HFF-Myc (cell line): ENCODE data around the gene AFF2.

Experiments used
- DNase-seq: peaks from one replicate; pipeline ENCODE4 v3.0.0-alpha.2; 2011; ENCODE audit warnings: low read depth; ENCODE audit errors: extremely low read depth
- H3K4me3 ChIP-seq: replicated peaks from 2 replicates; pipeline ENCODE4 v1.5.1; 2011; ENCODE audit warnings: low read depth, mild to moderate bottlenecking, control low read depth, low read length
- CTCF ChIP-seq: IDR thresholded peaks from 2 replicates; pipeline ENCODE4 v1.5.1; 2012; ENCODE audit warnings: mild to moderate bottlenecking, low read depth, low read length, control low read depth; ENCODE audit errors: missing control alignments

The AFF2 gene

GRCh38 chrX:148784856-148785255 lies 284.4 kb downstream of the AFF2 start:
- no peak for DNase-seq
- no peak overlapping the region for H3K4me3 ChIP-seq
- TF ChIP-seq CTCF: no peak

DNA sequence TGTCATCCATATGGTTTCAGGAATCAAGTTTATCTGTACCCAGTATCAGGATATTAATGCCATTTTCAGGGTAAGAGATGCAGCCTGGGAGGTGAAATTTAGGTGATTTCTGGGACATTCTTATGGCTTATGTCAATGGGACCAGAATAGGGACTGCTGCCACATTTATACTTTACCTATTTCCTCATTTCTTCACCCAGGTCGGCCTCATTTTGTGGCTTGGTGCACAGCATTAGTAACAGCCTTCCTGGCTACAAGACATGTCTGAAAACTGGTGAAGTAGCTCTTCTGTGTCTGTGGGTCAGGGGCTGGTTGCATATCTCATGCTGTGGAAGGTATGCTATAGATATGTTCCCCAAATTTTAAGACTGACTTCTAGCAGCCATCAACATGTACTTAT lies 284.8 kb downstream of the AFF2 start:
- TF ChIP-seq CTCF: no peak
- no peak for DNase-seq
- H3K4me3 ChIP-seq: no peak overlapping the region

GRCh38 chrX:148788449-148788848 lies 288.0 kb downstream of the AFF2 start:
- TF ChIP-seq CTCF: no peak
- no peak overlapping the region for H3K4me3 ChIP-seq
- no peak for DNase-seq

DNA sequence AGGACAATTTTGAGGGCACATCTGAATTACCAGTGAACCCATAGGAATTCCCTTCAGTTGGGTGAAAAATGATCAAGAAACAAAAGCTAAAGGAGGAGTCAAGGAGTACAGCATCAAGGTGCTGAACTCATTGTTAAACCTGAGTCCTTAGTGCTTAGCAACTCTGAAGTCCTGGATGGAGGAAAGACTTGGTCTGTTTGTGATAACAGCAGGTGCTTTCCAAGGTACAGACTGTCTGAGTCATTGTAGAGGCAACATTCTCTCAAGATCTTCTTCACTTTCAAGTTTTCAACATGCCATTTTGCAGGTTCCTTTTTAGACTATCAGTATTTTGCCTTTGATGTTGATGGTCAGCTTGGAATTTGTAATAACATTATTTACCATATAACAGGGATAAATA lies 293.9 kb downstream of the AFF2 start:
- H3K4me3 ChIP-seq: no peak overlapping the region

DNA sequence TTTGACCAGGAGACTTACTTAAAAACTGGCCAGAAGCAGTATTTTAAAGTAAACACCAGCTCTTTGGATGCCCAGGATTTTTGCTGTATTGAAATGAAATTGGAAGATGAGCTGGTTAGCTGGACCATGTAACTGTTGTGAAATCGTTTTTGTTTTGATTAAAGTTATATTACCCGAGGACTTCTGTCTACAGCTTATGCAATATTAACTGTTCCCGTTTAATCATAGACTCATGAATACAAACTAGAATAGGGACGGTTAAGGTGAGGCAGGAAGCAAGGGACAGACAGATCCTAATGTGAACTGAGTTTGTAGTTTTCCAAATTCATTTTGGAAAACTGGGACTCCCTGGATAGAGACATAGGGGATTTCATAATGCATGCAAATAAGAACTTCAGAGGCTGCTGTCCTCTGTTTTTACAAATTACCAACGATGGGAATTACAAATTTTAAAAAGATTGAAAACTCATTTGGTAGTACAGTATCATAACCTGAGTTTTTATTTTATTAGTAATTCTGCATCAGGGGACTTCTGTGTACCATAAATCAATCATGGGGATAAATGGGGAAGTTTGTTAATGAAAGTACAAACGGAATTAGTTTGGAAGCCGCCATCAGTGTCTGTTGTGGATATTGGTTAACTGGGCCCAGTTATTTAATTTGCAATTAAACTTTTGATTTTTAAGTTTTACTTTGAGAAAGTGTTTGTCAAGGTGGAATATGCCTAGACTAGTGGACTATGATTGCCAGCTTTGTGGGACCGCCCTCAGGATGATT lies 304.4 kb downstream of the AFF2 start:
- no peak for DNase-seq
- TF ChIP-seq CTCF: no peak
- no peak overlapping the region for H3K4me3 ChIP-seq

More for the DNA sequence above, 293.9 kb downstream of the AFF2 start:
- TF ChIP-seq CTCF: no peak
- DNase-seq: no peak

GRCh38 chrX:148806145-148806870 lies 305.9 kb downstream of the AFF2 start:
- no peak overlapping the region for H3K4me3 ChIP-seq
- DNase-seq: no peak
- no peak for TF ChIP-seq CTCF
